Heart left ventricle (tissue), 16 donors: ENCODE results near the gene ARAF. TPM values are rescaled to one million over a fixed set of nuclear protein-coding genes. Genes with fewer than 3 reads are reported as not detected.

Experiments used
- ATAC-seq, 4 donors: fragments of 200-7000 bp; cut with Tn5 transposase; one replicate each; pipeline ENCODE4 v1.9.1; 2020 to 2022; ENCODE audit warnings: moderate library complexity in 4 of 4, mild to moderate bottlenecking in 3 of 4, moderate number of reproducible peaks in 1 of 4
- DNase-seq, 5 donors: peaks; one replicate each; pipeline ENCODE4 v3.0.0-alpha.2; 2020
- H3K27ac ChIP-seq, 12 donors: fragments of 200-600 bp; sonication (generic) in 4 of 12; one replicate each; pipeline versions ENCODE4 v1.5.0 to v1.8.0; 2016 to 2022; ENCODE audit warnings: mild to moderate bottlenecking in 2 of 12
- H3K27me3 ChIP-seq, 9 donors: fragments of 200-600 bp; sonication (generic) in 2 of 9; one replicate each; pipeline versions ENCODE4 v1.5.1 to v1.8.0; 2016 to 2022; ENCODE audit warnings: mild to moderate bottlenecking in 3 of 9
- H3K36me3 ChIP-seq, 9 donors: fragments of 200-600 bp; sonication (generic) in 2 of 9; one replicate each; pipeline versions ENCODE4 v1.5.0 to v1.8.0; 2018 to 2022; ENCODE audit warnings: mild to moderate bottlenecking in 2 of 9
- H3K4me1 ChIP-seq, 12 donors: fragments of 200-600 bp; sonication (generic) in 4 of 12; one replicate each; pipeline versions ENCODE4 v1.5.0 to v1.8.0; 2016 to 2022; ENCODE audit warnings: mild to moderate bottlenecking in 3 of 12
- H3K4me3 ChIP-seq, 12 donors: fragments of 200-600 bp; sonication (generic) in 4 of 12; one replicate each; pipeline versions ENCODE4 v1.5.0 to v1.8.0; 2017 to 2022; ENCODE audit warnings: mild to moderate bottlenecking in 9 of 12, moderate library complexity in 4 of 12
- H3K9me3 ChIP-seq, 12 donors: fragments of 200-600 bp; sonication (generic) in 4 of 12; one replicate each; pipeline versions ENCODE4 v1.5.0 to v1.8.0; 2016 to 2022; ENCODE audit warnings: mild to moderate bottlenecking in 1 of 12
- POLR2A ChIP-seq, 2 donors: fragments of 450-650 bp; IDR thresholded peaks; one replicate each; pipeline ENCODE4 v1.6.1; 2017; ENCODE audit warnings: antibody characterized with exemption in 2 of 2, mild to moderate bottlenecking in 2 of 2, moderate library complexity in 2 of 2
- WGBS, 4 donors: extraction: QIAGEN DNeasy Blood & Tissue Kit in 2 of 4; methylation state at CpG; one replicate each; pipeline versions ENCODE4 v1.1.5 to v1.1.7; 2013 to 2018; 5-methylcytosine and 5-hydroxymethylcytosine counted together
- intact Hi-C, 10 donors: fragments of 100-400 bp; cut with DNase I; formaldehyde crosslinking; loops; one replicate each; pipeline versions ENCODE4 v1.11.1 to v1.14.2; 2022
- polyA plus RNA-seq, 2 donors: library from polyadenylated mRNA; stranded (reverse); fragments of 200-250 nt; gene quantifications; one replicate each; pipeline ENCODE4 v1.2.3, GENCODE V29; 2013
- total RNA-seq, 9 donors: library from RNA; depleted of rRNA in 2 of 9; stranded (reverse); fragments of >200 nt in 2 of 9; fragmentation: NEBNext Ultra II Directional in 3 of 9; extraction: Animal tissue kit (Norgen Biotek cat#: 25700) in 3 of 9; gene quantifications; one replicate each; pipeline versions ENCODE4 v1.1.0 to v1.2.4, GENCODE V29; 2016 to 2023
- TF ChIP-seq, protein P1 (sequence below), 12 donors: fragments of 200-600 bp; sonication (generic) in 4 of 12; IDR thresholded peaks; one replicate each; pipeline versions ENCODE4 v1.5.0 to v1.8.0; 2018 to 2022; ENCODE audit warnings: antibody characterized with exemption in 12 of 12, mild to moderate bottlenecking in 5 of 12
- donor health status: ischemic (EF 13 %, LVEDD 7.1; RV severe dilation, severe dysfunction).
- donor health status: healthy with polysubstance abuse.
- donor health status: DM: no; HTN: yes; CAD: no.
- donor health status: DM: no; HTN: no; CAD: no.
- donor health status: ischemic (EF 25% LVEDD 6.9; RV normal size, moderate dysfunction).
- donor health status: ischemic (EF 25% LVEDD 5.7; RV mildly dilated, moderate dysfunction).
- donor health status: healthy.
- donor health status: DM: yes; HTN: yes; CAD: no.
- donor health status: ischemic (EF 35%, LVEDD 5.7; RV mildly dilated, moderate dysfunction).
- donor health status: nonischemic (EF 11% LVEDD 7.7; RV severe dilation, severe dysfunction).
- donor health status: DM: yes; HTN: yes; CAD: no.
- donor health status: PGD.
- donor health status: ischemic (EF 29% LVEDD 5.4; RV normal size, mild dysfunction).
- donor health status: nonischemic (EF 23%, LVEDD 6.1; RV moderate dilation, normal function).

ARAF gene
- total and polyA plus RNA-seq, 11 donors, result 36.3 to 97.6 (median 80.8) TPM

DNA sequence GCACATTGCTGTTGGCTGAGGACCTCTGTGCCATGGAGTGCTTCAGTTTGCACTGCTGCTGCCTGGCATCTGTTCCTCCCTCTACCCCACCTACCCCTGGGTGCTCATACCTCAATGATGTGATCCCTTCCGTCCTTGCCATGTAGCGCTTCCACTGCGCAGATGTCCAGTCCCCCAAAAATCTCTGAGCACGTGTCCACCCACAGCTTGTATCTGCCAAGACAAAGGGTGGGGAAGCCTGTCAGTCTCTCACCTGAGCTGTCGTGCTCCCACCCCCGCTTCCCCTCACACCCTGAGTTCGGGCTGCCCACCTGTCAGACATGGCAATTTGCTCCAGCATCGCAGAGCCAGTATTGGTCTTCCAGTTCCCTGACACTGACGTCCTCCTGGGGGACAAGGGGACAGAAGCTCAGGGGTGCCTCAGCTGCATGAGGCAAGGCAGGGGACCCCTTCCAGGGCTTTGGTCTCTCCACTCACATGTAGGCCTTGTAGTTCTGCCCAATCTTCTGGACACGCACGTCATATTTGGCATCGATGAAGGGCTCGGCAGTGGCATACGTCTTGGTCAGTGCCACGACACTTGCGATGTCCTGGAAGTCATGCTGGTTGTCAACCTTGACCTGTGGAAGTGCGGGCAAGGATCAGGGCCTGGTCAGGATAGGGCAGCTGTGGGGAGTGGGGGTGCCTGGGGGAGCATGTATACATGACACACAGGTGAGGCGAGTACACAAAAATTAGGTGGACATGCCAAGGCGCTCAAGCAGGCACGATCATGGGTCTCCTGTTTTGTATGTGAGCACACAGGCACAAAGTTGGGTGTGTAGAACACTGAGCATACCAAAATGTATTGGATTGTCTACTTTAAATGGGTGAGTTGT is 15.3 kb downstream of the ARAF start:
- H3K27ac ChIP-seq, result no peak overlapping the region
- DNase-seq (no peak), ATAC-seq (no peak)
- intact Hi-C loops, result no loop called here
- peaks cover 0 to 8% (median 4%) of the 10 kb centered on the region in 9 donors for H3K36me3 ChIP-seq
- no peak overlapping the region for H3K4me3 ChIP-seq
- H3K27me3 ChIP-seq, result peaks cover 0 to 6% (median 0%) of the 10 kb centered on the region in 9 donors
- peaks cover 0 to 15% (median 0%) of the 10 kb centered on the region in 12 donors for H3K4me1 ChIP-seq
- WGBS, 4 donors, result 92 to 96% (median 96%) methylated on average over 17 to 20 of the region's 20 CpGs
- no peak for TF ChIP-seq POLR2A (IDR thresholded peaks at IDR 0.05)
- TF ChIP-seq, protein P1, sequence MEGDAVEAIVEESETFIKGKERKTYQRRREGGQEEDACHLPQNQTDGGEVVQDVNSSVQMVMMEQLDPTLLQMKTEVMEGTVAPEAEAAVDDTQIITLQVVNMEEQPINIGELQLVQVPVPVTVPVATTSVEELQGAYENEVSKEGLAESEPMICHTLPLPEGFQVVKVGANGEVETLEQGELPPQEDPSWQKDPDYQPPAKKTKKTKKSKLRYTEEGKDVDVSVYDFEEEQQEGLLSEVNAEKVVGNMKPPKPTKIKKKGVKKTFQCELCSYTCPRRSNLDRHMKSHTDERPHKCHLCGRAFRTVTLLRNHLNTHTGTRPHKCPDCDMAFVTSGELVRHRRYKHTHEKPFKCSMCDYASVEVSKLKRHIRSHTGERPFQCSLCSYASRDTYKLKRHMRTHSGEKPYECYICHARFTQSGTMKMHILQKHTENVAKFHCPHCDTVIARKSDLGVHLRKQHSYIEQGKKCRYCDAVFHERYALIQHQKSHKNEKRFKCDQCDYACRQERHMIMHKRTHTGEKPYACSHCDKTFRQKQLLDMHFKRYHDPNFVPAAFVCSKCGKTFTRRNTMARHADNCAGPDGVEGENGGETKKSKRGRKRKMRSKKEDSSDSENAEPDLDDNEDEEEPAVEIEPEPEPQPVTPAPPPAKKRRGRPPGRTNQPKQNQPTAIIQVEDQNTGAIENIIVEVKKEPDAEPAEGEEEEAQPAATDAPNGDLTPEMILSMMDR (IDR thresholded peaks at IDR 0.05), result no peak
- H3K9me3 ChIP-seq, result no peaks in the 10 kb centered on the region

- ATAC-seq (no peak), DNase-seq (no peak)
- H3K36me3 ChIP-seq, result no peaks in the 10 kb centered on the region
- TF ChIP-seq, protein P1 (IDR thresholded peaks at IDR 0.05), result no peak
- no peak for TF ChIP-seq POLR2A (IDR thresholded peaks at IDR 0.05)
- no peak overlapping the region for H3K4me3 ChIP-seq
- H3K9me3 ChIP-seq, result no peaks in the 10 kb centered on the region
- no peak overlapping the region for H3K27ac ChIP-seq
- intact Hi-C loops, result no loop called here
- peaks cover 0 to 21% (median 0%) of the 10 kb centered on the region in 12 donors for H3K4me1 ChIP-seq
- 57 to 72% (median 62%) methylated on average over 9 of the region's 9 CpGs for WGBS, 4 donors
- peaks cover 0 to 6% (median 0%) of the 10 kb centered on the region in 9 donors for H3K27me3 ChIP-seq
Observed at GRCh38 chrX:47577424-47577823, 16.4 kb downstream of the ARAF start.

DNA sequence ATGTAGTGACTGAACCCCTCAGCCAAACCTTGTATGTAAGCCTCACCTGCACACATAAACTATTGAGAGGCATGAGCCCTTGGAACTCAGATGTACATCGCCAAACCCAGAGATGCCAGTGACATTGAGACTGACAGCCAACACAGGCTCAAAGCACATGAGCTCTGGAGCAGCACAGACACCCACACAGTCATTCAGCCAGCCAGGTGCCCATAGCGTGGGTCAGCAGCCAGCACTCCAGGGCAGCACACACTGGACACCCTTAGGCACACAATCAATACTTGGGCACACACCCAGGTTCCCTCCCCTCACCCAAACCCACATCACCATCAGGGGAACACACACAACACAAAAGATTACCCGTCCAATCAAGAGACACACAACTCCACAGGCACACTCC is 16.9 kb downstream of the ARAF start:
- Histone ChIP-seq H3K4me1 (peaks cover 0 to 21% (median 0%) of the 10 kb centered on the region in 12 donors), H3K27ac (no peak overlapping the region), H3K9me3 (no peaks in the 10 kb centered on the region), H3K27me3 (peaks cover 0 to 6% (median 0%) of the 10 kb centered on the region in 9 donors), H3K36me3 (no peaks in the 10 kb centered on the region), H3K4me3 (no peak overlapping the region)
- TF ChIP-seq POLR2A (IDR thresholded peaks at IDR 0.05), result no peak
- TF ChIP-seq, protein P1 (IDR thresholded peaks at IDR 0.05), result no peak
- no peak for ATAC-seq
- 63 to 72% (median 70%) methylated on average over 3 of the region's 3 CpGs for WGBS, 4 donors
- intact Hi-C loops, result no loop called here
- DNase-seq, result no peak

DNA sequence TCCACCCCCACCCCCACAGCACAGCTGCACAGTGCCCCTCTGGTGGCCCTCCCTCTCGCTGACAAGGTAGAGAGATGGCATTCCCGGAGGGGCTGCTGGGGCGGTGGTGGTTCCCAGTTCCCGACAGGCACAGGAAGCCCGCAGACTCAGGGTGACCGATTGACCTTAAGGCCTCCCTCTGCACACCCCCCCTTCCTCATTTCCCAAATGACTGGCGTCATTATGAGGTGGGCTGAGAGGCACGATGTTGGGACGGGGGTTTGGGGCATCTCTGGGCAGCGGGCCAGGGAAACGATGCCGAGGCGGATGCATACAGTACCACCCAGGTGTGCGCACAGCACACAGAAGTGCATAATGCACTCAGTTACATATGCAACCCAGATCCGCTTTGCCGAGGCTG is 17.7 kb downstream of the ARAF start:
- TF ChIP-seq, protein P1 (IDR thresholded peaks at IDR 0.05), result no peak
- TF ChIP-seq POLR2A (IDR thresholded peaks at IDR 0.05), result no peak
- WGBS, 4 donors, result 36 to 63% (median 37%) methylated on average over 12 to 16 of the region's 16 CpGs
- H3K9me3 ChIP-seq, result no peaks in the 10 kb centered on the region
- DNase-seq (no peak), ATAC-seq (no peak)
- no peak overlapping the region for H3K4me3 ChIP-seq
- H3K27ac ChIP-seq, result no peak overlapping the region
- H3K36me3 ChIP-seq, result no peaks in the 10 kb centered on the region
- peaks cover 0 to 6% (median 0%) of the 10 kb centered on the region in 9 donors for H3K27me3 ChIP-seq
- intact Hi-C loops, result no loop called here
- peaks cover 0 to 21% (median 0%) of the 10 kb centered on the region in 12 donors for H3K4me1 ChIP-seq
